ENCODE results near the gene EOGT.

GRCh38 chr3:69016102-69016501 is 2.6 kb upstream of the EOGT start:
- no peak for TF ChIP-seq CTCF (IDR thresholded peaks at IDR 0.05; ENCODE audit: low read length)
- TF ChIP-seq EZH2 (optimal IDR thresholded peaks at IDR 0.05; ENCODE audit: low read depth, low read length): no peak

Data from MM.1S (cell line).